OCI-LY1 (cell line): Measurements from ENCODE around the gene CFAP61.

Experiments
- H2AFZ ChIP-seq: fragments of 200-600 bp; sonication (generic), shearing (Covaris generic); 2 replicates; pipeline ENCODE4 v1.6.0; 2014; ENCODE audit warnings: antibody characterized with exemption, mild to moderate bottlenecking, low read length
- H3F3A ChIP-seq: fragments of 200-600 bp; sonication (generic), shearing (Covaris generic); 2 replicates; pipeline ENCODE4 v1.6.0; 2014; ENCODE audit warnings: mild to moderate bottlenecking, antibody characterized with exemption, low read length, moderate library complexity; ENCODE audit not compliant: insufficient read depth
- H3K27ac ChIP-seq: fragments of 200-600 bp; sonication (generic); 2 replicates; pipeline ENCODE4 v1.5.1; 2014; ENCODE audit warnings: low read length, mixed run types, mild to moderate bottlenecking, low read depth; ENCODE audit not compliant: poor library complexity, severe bottlenecking
- H3K27me3 ChIP-seq: fragments of 200-600 bp; sonication (generic); 2 replicates; pipeline ENCODE4 v1.6.0; 2014; ENCODE audit warnings: antibody characterized with exemption, mild to moderate bottlenecking, low read length, moderate library complexity; ENCODE audit not compliant: insufficient read depth
- H3K36me3 ChIP-seq: fragments of 200-600 bp; sonication (generic); 2 replicates; pipeline ENCODE4 v1.6.1; 2014; ENCODE audit warnings: mild to moderate bottlenecking, antibody characterized with exemption, low read length, moderate library complexity, mixed read lengths; ENCODE audit not compliant: insufficient read depth
- H3K4me1 ChIP-seq: fragments of 200-600 bp; sonication (generic); 2 replicates; pipeline ENCODE4 v1.5.1; 2014; ENCODE audit warnings: mild to moderate bottlenecking, low read length, moderate library complexity; ENCODE audit not compliant: insufficient read depth, severe bottlenecking
- H3K4me2 ChIP-seq: fragments of 200-600 bp; sonication (generic), shearing (Covaris generic); 2 replicates; pipeline ENCODE4 v1.6.1; 2014; ENCODE audit warnings: low read length
- H3K4me3 ChIP-seq: fragments of 200-600 bp; sonication (generic); 2 replicates; pipeline ENCODE4 v1.5.1; 2014; ENCODE audit warnings: low read length, low read depth, mild to moderate bottlenecking, mixed read lengths; ENCODE audit not compliant: poor library complexity, severe bottlenecking
- H3K79me2 ChIP-seq: fragments of 200-600 bp; shearing (Covaris generic); 2 replicates; pipeline ENCODE4 v1.6.1; 2016; ENCODE audit warnings: mixed run types, low read length, mixed read lengths; ENCODE audit not compliant: insufficient read depth
- H3K9ac ChIP-seq: fragments of 200-600 bp; sonication (generic), shearing (Covaris generic); 2 replicates; pipeline ENCODE4 v1.6.1; 2014; ENCODE audit warnings: mild to moderate bottlenecking, low read length, mixed read lengths
- H3K9me2 ChIP-seq: fragments of 200-600 bp; sonication (generic), shearing (Covaris generic); 2 replicates; pipeline ENCODE4 v1.6.1; 2014; ENCODE audit warnings: low read depth, mild to moderate bottlenecking, low read length, mixed read lengths
- H3K9me3 ChIP-seq: fragments of 200-600 bp; shearing (Covaris generic); 2 replicates; pipeline ENCODE4 v1.6.1; 2014; ENCODE audit warnings: low read length, mixed read lengths
- H4K20me1 ChIP-seq: fragments of 200-600 bp; sonication (generic), shearing (Covaris generic); 2 replicates; pipeline ENCODE4 v1.6.0; 2016; ENCODE audit warnings: mild to moderate bottlenecking, low read length; ENCODE audit not compliant: insufficient read depth
- CTCF ChIP-seq: fragments of 200-600 bp; sonication (generic), shearing (Covaris generic); IDR thresholded peaks from 2 replicates; pipeline ENCODE4 v1.5.1; 2017; ENCODE audit warnings: mild to moderate bottlenecking, antibody characterized with exemption, low read length, moderate library complexity, mixed read lengths
- EZH2 ChIP-seq: fragments of 200-600 bp; sonication (generic), shearing (Covaris generic); IDR thresholded peaks from 2 replicates; pipeline ENCODE4 v1.8.0; 2017; ENCODE audit warnings: borderline replicate concordance, mixed run types, mild to moderate bottlenecking, antibody characterized with exemption, low read length, moderate library complexity, mixed read lengths

Gene CFAP61

GRCh38 chr20:20181322-20181721, 129.0 kb downstream of the CFAP61 start:
- no peaks in the 10 kb centered on the region for H3K27me3 ChIP-seq
- H3K36me3 ChIP-seq, result no peaks in the 10 kb centered on the region
- H3K9me2 ChIP-seq, result no peaks in the 10 kb centered on the region
- no peaks in the 10 kb centered on the region for H3K9me3 ChIP-seq
- H3K4me2 ChIP-seq, result no peak overlapping the region
- TF ChIP-seq CTCF (no peak), EZH2 (no peak)
- H3K9ac ChIP-seq, result no peak overlapping the region
- H3F3A ChIP-seq, result no peaks in the 10 kb centered on the region
- no peak overlapping the region for H2AFZ ChIP-seq
- H3K27ac ChIP-seq, result no peak overlapping the region
- H3K79me2 ChIP-seq, result no peaks in the 10 kb centered on the region
- no peaks in the 10 kb centered on the region for H3K4me1 ChIP-seq
- no peak overlapping the region for H3K4me3 ChIP-seq
- no peaks in the 10 kb centered on the region for H4K20me1 ChIP-seq

- Histone ChIP-seq H3K4me1 (no peaks in the 10 kb centered on the region), H4K20me1 (no peaks in the 10 kb centered on the region), H3K9ac (no peak overlapping the region), H3K4me3 (no peak overlapping the region), H3K79me2 (no peaks in the 10 kb centered on the region), H3F3A (no peaks in the 10 kb centered on the region), H3K27ac (no peak overlapping the region), H2AFZ (no peak overlapping the region), H3K9me3 (no peaks in the 10 kb centered on the region), H3K36me3 (no peaks in the 10 kb centered on the region), H3K9me2 (no peaks in the 10 kb centered on the region), H3K27me3 (no peaks in the 10 kb centered on the region), H3K4me2 (no peak overlapping the region)
- TF ChIP-seq EZH2, result no peak
- TF ChIP-seq CTCF, result peak; percentile 56; the same call in 1 of the 2 replicates
These were observed 131.8 kb downstream of the CFAP61 start for GRCh38 chr20:20184149-20184548.

GRCh38 chr20:20184706-20185105, 132.4 kb downstream of the CFAP61 start:
- H3K27me3 ChIP-seq, result no peaks in the 10 kb centered on the region
- H3K4me2 ChIP-seq, result no peak overlapping the region
- H3K9ac ChIP-seq, result no peak overlapping the region
- no peak overlapping the region for H3K27ac ChIP-seq
- H3F3A ChIP-seq, result no peaks in the 10 kb centered on the region
- H2AFZ ChIP-seq, result no peak overlapping the region
- H3K9me2 ChIP-seq, result no peaks in the 10 kb centered on the region
- H3K4me3 ChIP-seq, result no peak overlapping the region
- H3K36me3 ChIP-seq, result no peaks in the 10 kb centered on the region
- H3K4me1 ChIP-seq, result no peaks in the 10 kb centered on the region
- TF ChIP-seq EZH2 (no peak), CTCF (no peak)
- no peaks in the 10 kb centered on the region for H3K79me2 ChIP-seq
- H3K9me3 ChIP-seq, result no peaks in the 10 kb centered on the region
- no peaks in the 10 kb centered on the region for H4K20me1 ChIP-seq
